ENCODE measurements around the gene LNX2.

- TF ChIP-seq, protein P1, sequence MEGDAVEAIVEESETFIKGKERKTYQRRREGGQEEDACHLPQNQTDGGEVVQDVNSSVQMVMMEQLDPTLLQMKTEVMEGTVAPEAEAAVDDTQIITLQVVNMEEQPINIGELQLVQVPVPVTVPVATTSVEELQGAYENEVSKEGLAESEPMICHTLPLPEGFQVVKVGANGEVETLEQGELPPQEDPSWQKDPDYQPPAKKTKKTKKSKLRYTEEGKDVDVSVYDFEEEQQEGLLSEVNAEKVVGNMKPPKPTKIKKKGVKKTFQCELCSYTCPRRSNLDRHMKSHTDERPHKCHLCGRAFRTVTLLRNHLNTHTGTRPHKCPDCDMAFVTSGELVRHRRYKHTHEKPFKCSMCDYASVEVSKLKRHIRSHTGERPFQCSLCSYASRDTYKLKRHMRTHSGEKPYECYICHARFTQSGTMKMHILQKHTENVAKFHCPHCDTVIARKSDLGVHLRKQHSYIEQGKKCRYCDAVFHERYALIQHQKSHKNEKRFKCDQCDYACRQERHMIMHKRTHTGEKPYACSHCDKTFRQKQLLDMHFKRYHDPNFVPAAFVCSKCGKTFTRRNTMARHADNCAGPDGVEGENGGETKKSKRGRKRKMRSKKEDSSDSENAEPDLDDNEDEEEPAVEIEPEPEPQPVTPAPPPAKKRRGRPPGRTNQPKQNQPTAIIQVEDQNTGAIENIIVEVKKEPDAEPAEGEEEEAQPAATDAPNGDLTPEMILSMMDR (IDR thresholded peaks at IDR 0.05), result no peak
- TF ChIP-seq POLR2A (IDR thresholded peaks at IDR 0.05), result no peak
These were observed 16.9 kb upstream of the LNX2 start for GRCh38 chr13:27637289-27637626.
